GM21619 (cell line): ENCODE measurements around the gene RSPH6A.

Experiments
- ATAC-seq: cut with Tn5 transposase; IDR thresholded peaks from one replicate; pipeline ENCODE4 v1.9.1; 2021; ENCODE audit not compliant: unreplicated experiment

Gene RSPH6A

GRCh38 chr19:45825917-45826893, 11.1 kb upstream of the RSPH6A start:
- ATAC-seq: no peak

- no peak for ATAC-seq
These were observed 10.1 kb upstream of the RSPH6A start for GRCh38 chr19:45825263-45825605.

GRCh38 chr19:45824531-45825262, 9.6 kb upstream of the RSPH6A start:
- no peak for ATAC-seq

GRCh38 chr19:45824041-45824471, 8.9 kb upstream of the RSPH6A start:
- ATAC-seq: no peak

- ATAC-seq: no peak
These were observed 8.1 kb upstream of the RSPH6A start for GRCh38 chr19:45823182-45823581.

- ATAC-seq: no peak
These were observed 7.6 kb upstream of the RSPH6A start for GRCh38 chr19:45822716-45823115.

GRCh38 chr19:45821570-45821969, 6.5 kb upstream of the RSPH6A start:
- ATAC-seq: no peak

GRCh38 chr19:45821103-45821521, 6.0 kb upstream of the RSPH6A start:
- no peak for ATAC-seq

- no peak for ATAC-seq
These were observed 5.5 kb upstream of the RSPH6A start for GRCh38 chr19:45820413-45821102.

GRCh38 chr19:45819769-45820168, 4.7 kb upstream of the RSPH6A start:
- ATAC-seq: no peak

GRCh38 chr19:45817725-45818301, 2.7 kb upstream of the RSPH6A start:
- ATAC-seq: no peak

GRCh38 chr19:45817010-45817724, 2.1 kb upstream of the RSPH6A start:
- peak; percentile 72 for ATAC-seq

- no peak for ATAC-seq
These were observed 1.3 kb upstream of the RSPH6A start for GRCh38 chr19:45816236-45817009.

GRCh38 chr19:45815481-45816216, 541 bp upstream of the RSPH6A start:
- no peak for ATAC-seq

- no peak for ATAC-seq
These were observed 835 bp downstream of the RSPH6A start for GRCh38 chr19:45814166-45814780.

- ATAC-seq: no peak
These were observed 2.8 kb downstream of the RSPH6A start for GRCh38 chr19:45812297-45812696.

GRCh38 chr19:45809643-45810159, 5.4 kb downstream of the RSPH6A start:
- ATAC-seq: no peak

- no peak for ATAC-seq
These were observed 9.4 kb downstream of the RSPH6A start for GRCh38 chr19:45805719-45806118.

GRCh38 chr19:45804959-45805230, 10.2 kb downstream of the RSPH6A start:
- no peak for ATAC-seq
